GM12878 (cell line): ENCODE measurements around the gene UBE2D1. TPM values are rescaled to one million over a fixed set of nuclear protein-coding genes. Genes with fewer than 3 reads are reported as not detected.
A peak's percentile ranks its signal among the peaks of the same experiment; 100 is the strongest.

Experiments
- ATAC-seq: fragments of 200-7000 bp; cut with Tn5 transposase; 3 replicates; pipeline ENCODE4 v1.9.1; 2020; ENCODE audit warnings: mild to moderate bottlenecking, moderate library complexity
- BruUV-seq: library from RNA; stranded (reverse); fragments of 400-500 nt; replicated peaks from 2 replicates; lab custom pipeline; 2021; lab: Mats Ljungman, UMichigan
- CTCF ChIA-PET: fragments of 300-600 bp; sonication (Branson Sonifier 250); formaldehyde crosslinking; extraction: SDS; loops from one replicate; lab custom pipeline; 2021; ENCODE audit warnings: inconsistent platforms; lab: Yijun Ruan, JAX
- POLR2A ChIA-PET: fragments of 350-600 bp; formaldehyde crosslinking; extraction: SDS; loops from one replicate; lab custom pipeline; 2021; ENCODE audit warnings: inconsistent platforms; lab: Charles Lee
- RAD21 ChIA-PET: fragments of 300-600 bp; sonication (Branson Sonifier 250); formaldehyde crosslinking; loops from one replicate; lab custom pipeline; 2023; ENCODE audit warnings: antibody characterized with exemption; ENCODE audit not compliant: unreplicated experiment; lab: Charles Lee
- SMC1A ChIA-PET: fragments of 300-600 bp; sonication (Branson Sonifier 250); formaldehyde crosslinking; loops from one replicate; lab custom pipeline; 2023; ENCODE audit not compliant: unreplicated experiment, uncharacterized antibody; lab: Charles Lee
- DNase-seq: peaks from one replicate; pipeline ENCODE4 v3.0.0-alpha.2; 2011; ENCODE audit warnings: low read depth, low spot score
- FAIRE-seq: peaks from 3 replicates; lab custom pipeline; 2011; peaks lifted over from hg19 to GRCh38; lab: Jason Lieb, UNC
- H2AFZ ChIP-seq: 2 replicates; pipeline ENCODE4 v1.6.0; 2011; ENCODE audit warnings: low read depth, low read length, control low read depth; ENCODE audit not compliant: control insufficient read depth
- H3K27ac ChIP-seq: 2 replicates; pipeline ENCODE4 v1.5.1; 2011; ENCODE audit warnings: control low read depth; ENCODE audit not compliant: control insufficient read depth, insufficient read depth
- H3K27me3 ChIP-seq, 2 experiments: replicated peaks in 1 of 2; 2 replicates each; pipeline versions ENCODE4 v1.6.0 to v1.6.1; 2011; ENCODE audit warnings: low read length in 1 of 2; ENCODE audit not compliant: control insufficient read depth in 2 of 2, insufficient read depth in 2 of 2
- H3K36me3 ChIP-seq, 2 experiments: 2 replicates each; pipeline ENCODE4 v1.5.1; 2011; ENCODE audit warnings: low read length in 1 of 2; ENCODE audit not compliant: control insufficient read depth in 2 of 2, insufficient read depth in 2 of 2
- H3K4me1 ChIP-seq: 2 replicates; pipeline ENCODE4 v1.6.1; 2011; ENCODE audit warnings: mild to moderate bottlenecking, low read length, moderate library complexity, mixed read lengths; ENCODE audit not compliant: control insufficient read depth, insufficient read depth
- H3K4me2 ChIP-seq: 2 replicates; pipeline ENCODE4 v1.6.0; 2011; ENCODE audit warnings: control low read depth; ENCODE audit not compliant: control insufficient read depth, insufficient read depth
- H3K4me3 ChIP-seq: fragments of 200-600 bp; sonication (generic); 2 replicates; pipeline ENCODE4 v1.5.1; 2016
- H3K79me2 ChIP-seq: 2 replicates; pipeline ENCODE4 v1.6.0; 2011; ENCODE audit warnings: low read length; ENCODE audit not compliant: control insufficient read depth, insufficient read depth
- H3K9ac ChIP-seq: 2 replicates; pipeline ENCODE4 v1.8.0; 2011; ENCODE audit warnings: low read length, control low read depth, mixed read lengths; ENCODE audit not compliant: control insufficient read depth, insufficient read depth
- H3K9me3 ChIP-seq: replicated peaks from 3 replicates; pipeline ENCODE4 v1.5.1; 2011; ENCODE audit warnings: mild to moderate bottlenecking, low read length; ENCODE audit not compliant: control insufficient read depth, insufficient read depth
- H4K20me1 ChIP-seq: 2 replicates; pipeline ENCODE4 v1.6.0; 2011; ENCODE audit not compliant: control insufficient read depth, insufficient read depth
- DPF2 ChIP-seq: fragments of 450-650 bp; IDR thresholded peaks from 2 replicates; pipeline ENCODE4 v1.6.1; 2017; ENCODE audit warnings: mild to moderate bottlenecking
- HDGF ChIP-seq: fragments of 450-650 bp; IDR thresholded peaks from 2 replicates; pipeline ENCODE4 v1.6.1; 2016; ENCODE audit warnings: antibody characterized with exemption
- MLLT1 ChIP-seq: fragments of 450-650 bp; IDR thresholded peaks from 2 replicates; pipeline ENCODE4 v1.6.1; 2016; ENCODE audit warnings: mild to moderate bottlenecking
- MYC ChIP-seq: IDR thresholded peaks from 2 replicates; pipeline ENCODE4 v1.6.1; 2011; ENCODE audit warnings: mild to moderate bottlenecking, low read length, moderate library complexity, inconsistent platforms; ENCODE audit not compliant: insufficient read depth, insufficient replicate concordance, insufficient read length, severe bottlenecking
- NR2C2 ChIP-seq: IDR thresholded peaks from 2 replicates; pipeline ENCODE4 v1.6.1; 2011; ENCODE audit warnings: borderline replicate concordance, low read depth; ENCODE audit not compliant: control insufficient read depth, insufficient read length
- POLR2A ChIP-seq: IDR thresholded peaks from 2 replicates; pipeline ENCODE4 v1.6.1; 2011; ENCODE audit warnings: low read depth, mild to moderate bottlenecking, low read length
- POLR2AphosphoS2 ChIP-seq: IDR thresholded peaks from 2 replicates; pipeline ENCODE4 v1.6.1; 2011; ENCODE audit warnings: low read depth, mild to moderate bottlenecking, low read length, improper control_type of control experiment, moderate library complexity
- PRDM15 ChIP-seq: fragments of 450-650 bp; formaldehyde crosslinking; IDR thresholded peaks from 2 replicates; pipeline ENCODE4 v1.4.0; 2020; ENCODE audit warnings: mild to moderate bottlenecking, moderate library complexity
- RAD21 ChIP-seq: IDR thresholded peaks from 2 replicates; pipeline ENCODE4 v1.6.1; 2011; ENCODE audit warnings: mild to moderate bottlenecking, low read depth, low read length, moderate library complexity; ENCODE audit not compliant: insufficient read depth
- RUNX3 ChIP-seq: IDR thresholded peaks from 2 replicates; pipeline ENCODE4 v1.6.1; 2012; ENCODE audit warnings: low read length, inconsistent platforms
- SMAD1 ChIP-seq: fragments of 450-650 bp; IDR thresholded peaks from 2 replicates; pipeline ENCODE4 v1.6.1; 2018; ENCODE audit warnings: mild to moderate bottlenecking, low read depth; ENCODE audit not compliant: partially characterized antibody
- SREBF1 ChIP-seq: IDR thresholded peaks from 2 replicates; pipeline ENCODE4 v1.6.1; 2012; ENCODE audit warnings: mild to moderate bottlenecking, low read length
- WGBS: methylation state at CpG from one replicate; pipeline ENCODE4 v1.1.6; 2016; ENCODE audit warnings: low lambda C conversion rate; ENCODE audit not compliant: insufficient replicate concordance, insufficient coverage; ENCODE audit errors: missing lambda C conversion rate; 5-methylcytosine and 5-hydroxymethylcytosine counted together
- in situ Hi-C: fragments of 300-500 bp; cut with MboI; formaldehyde crosslinking; loops from 9 replicates; pipeline ENCODE4 v1.14.3; 2018; ENCODE audit warnings: mixed read lengths
- intact Hi-C: fragments of 100-400 bp; cut with micrococcal nuclease; formaldehyde crosslinking; loops from one replicate; pipeline ENCODE4 v1.14.2; 2022; ENCODE audit not compliant: unreplicated experiment
- polyA plus RNA-seq, 11 experiments: library from polyadenylated mRNA; depleted of rRNA in 4 of 11; unstranded in 6 of 11; stranded (reverse) in 5 of 11; fragments of >200 nt; fragmentation: Nextera tagmentation in 4 of 11; fragmentation: Illumina TruSeq in 1 of 11; extraction: Ambion mirVana in 4 of 11; extraction: Trizol in 1 of 11; gene quantifications; 1 replicate in 1 of 11; 2 replicates in 10 of 11; pipeline versions ENCODE4 v1.2.1 to v1.2.3, GENCODE V29; 2011 to 2016; ENCODE audit warnings: inconsistent platforms in 2 of 11, missing spikeins in 2 of 11, low read depth in 1 of 11
- total RNA-seq, 4 experiments: library from RNA; depleted of rRNA in 3 of 4; stranded (reverse); fragments of >200 nt in 3 of 4; fragmentation: Illumina TruSeq in 1 of 4; extraction: Trizol in 1 of 4; gene quantifications; 2 replicates each; pipeline versions ENCODE4 v1.2.1 to v1.2.3, GENCODE V29; 2013 to 2021

UBE2D1 gene
- total and polyA plus RNA-seq, 10 of the 15 experiments (the other 5 are each of a cell fraction or from before 2014, with no cell fraction given), result 6.1 to 32.0 (median 15.5) TPM

GRCh38 chr10:58341422-58341821 lies 6.6 kb downstream of the UBE2D1 start:
- Histone ChIP-seq H3K36me3 (no peaks in the 10 kb centered on the region), H4K20me1 (no peaks in the 10 kb centered on the region), H3K27ac (no peak overlapping the region), H3K4me2 (peak overlapping the region; percentile 65; the same call in 1 of the 2 replicates), H3K4me3 (no peak overlapping the region), H3K9ac (no peak overlapping the region), H3K9me3 (no peaks in the 10 kb centered on the region), H3K4me1 (peaks cover 13% of the 10 kb centered on the region; the same call in 1 of the 2 replicates), H2AFZ (no peak overlapping the region), H3K27me3 (no peaks in the 10 kb centered on the region), H3K79me2 (peaks cover 20% of the 10 kb centered on the region)
- POLR2A ChIA-PET, result interaction anchor here (1.0 kb wide), 1 partner anchor 9 kb away, joined by 3 read pairs; no protein-coding TSS in a partner anchor
- no TSS peak for BruUV-seq
- 83% methylated on average over 4 of the region's 4 CpGs for WGBS
- CTCF ChIA-PET, result interaction anchor here (0.9 to 2.0 kb wide), 7 partner anchors 9 to 191 kb away, joined by 3 to 10 read pairs (median 4); partner anchors contain the start of gene TFAM
- RAD21 ChIA-PET, result interaction anchor here (1.2 kb wide), 1 partner anchor 19 kb away, joined by 3 read pairs; no protein-coding TSS in a partner anchor
- no peak for TF ChIP-seq MLLT1
- TF ChIP-seq RUNX3, result 0 out of 2 replicates have a peak, but pooled peaks have one; percentile 7
- DNase-seq (no peak), FAIRE-seq (no peak), ATAC-seq (no peak)
- in situ Hi-C loops (no loop called here), intact Hi-C loops (no loop called here)
- SMC1A ChIA-PET, result interaction anchor here (1.1 to 3.5 kb wide), 2 partner anchors 9 to 45 kb away, joined by 3 to 15 read pairs; no protein-coding TSS in a partner anchor

- 92% methylated on average over 1 of the region's 1 CpG for WGBS
- H2AFZ ChIP-seq, result no peak overlapping the region
- no peaks in the 10 kb centered on the region for H3K9me3 ChIP-seq
- no peaks in the 10 kb centered on the region for H4K20me1 ChIP-seq
- intact Hi-C loops (no loop called here), in situ Hi-C loops (no loop called here)
- H3K27ac ChIP-seq, result no peak overlapping the region
- H3K36me3 ChIP-seq, result no peaks in the 10 kb centered on the region
- SMC1A ChIA-PET, result interaction anchor here (0.6 to 3.5 kb wide), 3 partner anchors 9 to 42 kb away, joined by 4 to 15 read pairs (median 5); no protein-coding TSS in a partner anchor
- POLR2A ChIA-PET, result interaction anchor here (0.8 to 1.0 kb wide), 2 partner anchors 8 to 19 kb away, joined by 3 to 6 read pairs; no protein-coding TSS in a partner anchor
- no peak overlapping the region for H3K9ac ChIP-seq
- H3K27me3 ChIP-seq, result no peaks in the 10 kb centered on the region
- CTCF ChIA-PET, result interaction anchor here (0.9 to 2.0 kb wide), 6 partner anchors 9 to 49 kb away, joined by 3 to 10 read pairs (median 4); no protein-coding TSS in a partner anchor
- peaks cover 13% of the 10 kb centered on the region; the same call in 1 of the 2 replicates for H3K4me1 ChIP-seq
- RAD21 ChIA-PET, result interaction anchor here (1.2 kb wide), 1 partner anchor 20 kb away, joined by 3 read pairs; no protein-coding TSS in a partner anchor
- FAIRE-seq, result no peak
- no peak overlapping the region for H3K4me3 ChIP-seq
- H3K4me2 ChIP-seq, result peak overlapping the region; percentile 65
- DNase-seq, result no peak
- peak; percentile 58 for ATAC-seq
- no TSS peak for BruUV-seq
- peaks cover 16% of the 10 kb centered on the region for H3K79me2 ChIP-seq
- TF ChIP-seq HDGF, result no peak
- no peak for TF ChIP-seq PRDM15 (CRISPR knock-in tag)
- no peak for TF ChIP-seq MYC
- TF ChIP-seq DPF2, result no peak
- no peak for TF ChIP-seq POLR2AphosphoS2
- no peak for TF ChIP-seq POLR2A
- TF ChIP-seq NR2C2, result no peak
- no peak for TF ChIP-seq SREBF1
- TF ChIP-seq SMAD1, result no peak
- no peak for TF ChIP-seq RAD21
Observed at GRCh38 chr10:58341947-58342346, 7.1 kb downstream of the UBE2D1 start.
